Activated CD8-positive, alpha-beta memory T cell treated with anti-CD3 and anti-CD28 coated beads, Interleukin-2, amount 50 U/mL, for 1 hour (primary cell): ENCODE measurements around the gene CLSTN2.

Experiments
- DNase-seq: peaks from one replicate; pipeline ENCODE4 v3.0.0-alpha.2; 2020; ENCODE audit errors: extremely low read depth

Gene CLSTN2

GRCh38 chr3:140148824-140149390 is 213.9 kb downstream of the CLSTN2 start:
- DNase-seq, result no peak

- no peak for DNase-seq
Observed at GRCh38 chr3:140151321-140151720, 216.3 kb downstream of the CLSTN2 start.

- DNase-seq, result no peak
Observed at GRCh38 chr3:140152851-140153639, 218.1 kb downstream of the CLSTN2 start.

GRCh38 chr3:140153736-140154135 is 218.8 kb downstream of the CLSTN2 start:
- no peak for DNase-seq

- DNase-seq, result no peak
Observed at GRCh38 chr3:140157161-140157560, 222.2 kb downstream of the CLSTN2 start.

- no peak for DNase-seq
Observed at GRCh38 chr3:140159646-140160045, 224.7 kb downstream of the CLSTN2 start.

GRCh38 chr3:140160553-140160952 is 225.6 kb downstream of the CLSTN2 start:
- no peak for DNase-seq

- no peak for DNase-seq
Observed at GRCh38 chr3:140162551-140162950, 227.6 kb downstream of the CLSTN2 start.

- no peak for DNase-seq
Observed at GRCh38 chr3:140163159-140163763, 228.3 kb downstream of the CLSTN2 start.

GRCh38 chr3:140164156-140164555 is 229.2 kb downstream of the CLSTN2 start:
- no peak for DNase-seq

- DNase-seq, result no peak
Observed at GRCh38 chr3:140164922-140165590, 230.1 kb downstream of the CLSTN2 start.

- DNase-seq, result no peak
Observed at GRCh38 chr3:140165781-140166180, 230.8 kb downstream of the CLSTN2 start.

- DNase-seq, result no peak
Observed at GRCh38 chr3:140166861-140167599, 232.0 kb downstream of the CLSTN2 start.

GRCh38 chr3:140167600-140168281 is 232.8 kb downstream of the CLSTN2 start:
- no peak for DNase-seq

GRCh38 chr3:140170612-140171011 is 235.6 kb downstream of the CLSTN2 start:
- DNase-seq, result no peak

- no peak for DNase-seq
Observed at GRCh38 chr3:140176526-140176925, 241.5 kb downstream of the CLSTN2 start.

GRCh38 chr3:140177943-140178342 is 243.0 kb downstream of the CLSTN2 start:
- no peak for DNase-seq

- no peak for DNase-seq
Observed at GRCh38 chr3:140178482-140178881, 243.5 kb downstream of the CLSTN2 start.

- DNase-seq, result no peak
Observed at GRCh38 chr3:140180603-140181002, 245.6 kb downstream of the CLSTN2 start.

GRCh38 chr3:140185375-140185774 is 250.4 kb downstream of the CLSTN2 start:
- DNase-seq, result no peak

- DNase-seq, result no peak
Observed at GRCh38 chr3:140186421-140186920, 251.5 kb downstream of the CLSTN2 start.
